ENCODE data around the gene EIF2AK2.
A peak's percentile ranks its signal among the peaks of the same experiment; 100 is the strongest.
"Not testable (repeated sequence)": the region's sequence is repeated elsewhere in the genome, so short reads cannot be mapped to it uniquely, and the experiment has no call there.

The EIF2AK2 gene

DNA sequence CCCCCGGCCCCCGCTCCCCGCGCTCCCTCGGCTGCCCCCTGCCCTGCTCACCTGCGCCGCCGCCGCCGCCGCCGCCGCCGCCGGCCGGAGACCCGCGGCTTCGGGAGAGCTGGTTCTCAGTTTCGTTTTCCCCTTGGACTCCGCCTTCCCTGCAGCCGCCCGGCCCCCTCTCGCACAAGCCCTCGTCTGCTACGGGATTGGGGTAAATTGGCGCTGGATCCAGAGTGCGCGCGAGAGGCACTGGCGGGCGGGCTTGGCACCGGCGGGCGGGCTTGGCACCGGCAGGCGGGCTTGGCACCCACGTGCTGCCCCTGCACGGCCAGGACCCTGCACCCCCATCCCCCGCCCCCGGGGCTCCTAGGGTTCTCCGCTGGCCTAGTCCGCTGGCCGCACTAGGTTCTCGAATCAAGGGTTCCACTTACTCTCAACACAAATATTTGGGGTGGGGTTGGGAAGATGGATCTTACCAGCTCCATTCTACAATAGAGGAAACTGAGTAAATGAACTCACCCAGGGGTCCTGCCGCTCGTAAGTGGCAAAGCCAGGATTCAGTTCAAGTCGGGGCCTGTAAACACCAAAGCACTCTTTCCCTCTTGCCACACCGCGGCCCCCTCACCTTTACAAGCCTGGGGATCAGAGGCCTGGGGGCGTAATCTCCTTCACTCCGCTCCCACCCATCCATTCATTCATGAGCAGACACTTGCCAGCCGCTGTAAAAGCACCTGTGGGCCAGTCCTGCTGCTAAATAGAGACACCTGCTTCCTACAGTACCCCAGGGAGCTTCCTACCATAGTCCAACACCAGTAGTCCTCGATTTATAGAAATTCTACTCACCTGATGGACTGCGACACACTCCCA, at the start of gene EIF2AK2:
TSS of gene EIF2AK2 (minus strand) at position 124 of the 858 bp plus-strand sequence. CDS start 9,174 bp downstream, outside the sequence.
- DNase-seq (ENCODE audit: low read depth, low spot score) = peak; percentile 51

DNA sequence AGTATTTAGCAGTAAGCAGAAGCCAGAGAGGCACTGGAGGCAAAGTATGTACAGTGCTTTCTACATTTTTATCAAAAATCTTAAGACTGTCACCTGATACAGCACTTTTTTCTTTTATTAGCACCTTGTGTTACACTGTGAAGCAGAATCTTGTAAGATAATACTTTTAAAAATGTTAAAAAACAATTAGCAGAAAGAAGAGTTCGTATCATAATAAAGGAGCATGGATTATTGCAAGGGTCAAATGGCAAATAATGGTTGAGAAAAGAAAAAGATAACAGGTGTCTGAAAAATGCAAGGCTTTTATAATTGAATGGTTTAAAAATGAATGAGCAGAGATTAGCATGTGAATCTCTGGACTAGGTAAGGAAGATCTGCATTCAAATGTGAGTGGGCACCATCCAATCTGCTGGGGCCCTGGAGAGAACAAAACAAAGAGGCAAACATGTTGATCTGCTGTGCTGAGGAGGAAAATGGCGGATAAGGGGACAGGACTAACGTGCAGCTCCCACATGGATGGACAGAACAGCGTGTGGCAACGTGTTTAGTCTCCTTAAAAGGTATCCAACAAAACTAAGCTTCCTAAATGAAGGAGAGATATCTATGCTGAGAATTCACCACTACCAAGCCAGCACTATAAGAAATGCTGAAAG, 49.0 kb upstream of the EIF2AK2 start:
- DNase-seq (ENCODE audit: low read depth, low spot score) = no peak

DNA sequence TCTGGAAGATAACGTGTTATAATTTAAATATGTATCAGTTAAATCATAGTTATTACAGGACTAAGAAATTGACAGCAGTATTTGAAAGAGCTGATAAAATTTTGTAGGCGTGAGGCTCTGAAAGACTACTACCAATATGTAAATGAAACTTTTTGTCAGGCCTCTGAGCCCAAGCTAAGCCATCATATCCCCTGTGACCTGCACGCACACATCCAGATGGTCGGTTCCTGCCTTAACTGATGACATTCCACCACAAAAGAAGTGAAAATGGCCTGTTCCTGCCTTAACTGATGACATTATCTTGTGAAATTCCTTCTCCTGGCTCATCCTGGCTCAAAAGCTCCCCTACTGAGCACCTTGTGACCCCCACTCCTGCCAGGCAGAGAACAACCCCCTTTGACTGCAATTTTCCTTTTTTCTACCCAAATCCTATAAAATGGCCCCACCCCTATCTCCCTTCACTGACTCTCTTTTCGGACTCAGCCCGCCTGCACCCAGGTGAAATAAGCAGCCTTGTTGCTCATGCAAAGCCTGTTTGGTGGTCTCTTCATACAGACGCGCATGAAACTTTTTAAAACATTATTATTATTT, 48.4 kb upstream of the EIF2AK2 start:
- not testable (repeated sequence) for DNase-seq (ENCODE audit: low read depth, low spot score)

DNA sequence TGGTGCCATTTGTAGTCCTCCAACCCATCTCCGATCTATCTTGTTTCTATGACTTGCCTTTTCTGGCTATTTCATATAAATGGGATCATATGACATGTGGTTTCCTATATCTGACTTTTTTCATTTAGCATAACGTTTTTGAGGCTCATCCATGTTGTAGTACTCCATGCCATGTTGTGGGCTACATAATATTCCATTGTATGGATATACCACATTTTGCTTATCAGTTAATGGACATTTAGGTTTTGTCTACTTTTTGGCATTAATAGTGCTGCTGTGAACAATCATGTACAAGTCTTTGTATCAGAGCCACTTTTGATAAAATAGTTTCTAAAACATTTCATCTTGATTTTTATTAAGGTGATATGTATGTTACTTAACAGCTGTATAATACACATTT, 46.9 kb upstream of the EIF2AK2 start:
- no peak for DNase-seq (ENCODE audit: low read depth, low spot score)

DNA sequence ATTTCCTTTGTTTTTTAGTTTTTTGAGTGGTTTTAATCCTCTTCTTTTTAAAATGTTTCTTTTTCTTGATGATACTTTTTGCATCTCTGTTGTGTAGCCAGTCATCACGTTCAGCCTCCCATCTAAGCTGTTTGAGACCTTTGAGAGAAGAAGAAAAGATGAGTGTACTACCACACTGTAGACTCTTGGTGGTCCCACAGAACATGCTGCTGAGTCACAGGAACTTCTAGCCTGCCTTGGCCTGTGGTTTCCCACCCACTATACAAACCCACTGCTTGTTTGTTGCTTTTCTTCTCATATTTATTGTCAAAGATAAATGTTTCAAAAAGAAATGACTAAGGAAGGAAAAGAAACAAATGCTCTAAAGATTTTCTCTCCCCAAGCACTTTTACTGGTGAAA, 45.0 kb upstream of the EIF2AK2 start:
- DNase-seq (ENCODE audit: low read depth, low spot score) = no peak

DNA sequence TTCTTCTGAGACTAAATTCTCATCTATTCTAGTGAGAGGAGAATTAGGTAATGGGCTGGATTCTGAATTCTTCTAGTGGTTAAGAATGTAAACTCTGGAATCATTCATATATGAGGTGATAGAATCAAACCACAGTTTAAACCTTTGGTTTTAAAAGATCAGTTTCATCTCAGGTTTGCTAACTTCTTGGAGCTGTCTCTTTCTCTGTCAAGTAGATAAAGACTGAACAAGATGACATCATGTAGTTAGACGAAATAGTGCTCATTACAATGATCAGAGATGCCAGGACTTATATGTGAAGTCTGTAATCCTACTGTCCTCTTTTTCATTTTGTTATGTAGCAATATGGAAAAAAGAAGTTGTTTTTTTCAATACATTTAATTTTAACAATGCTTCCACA, 44.4 kb upstream of the EIF2AK2 start:
- no peak for DNase-seq (ENCODE audit: low read depth, low spot score)

DNA sequence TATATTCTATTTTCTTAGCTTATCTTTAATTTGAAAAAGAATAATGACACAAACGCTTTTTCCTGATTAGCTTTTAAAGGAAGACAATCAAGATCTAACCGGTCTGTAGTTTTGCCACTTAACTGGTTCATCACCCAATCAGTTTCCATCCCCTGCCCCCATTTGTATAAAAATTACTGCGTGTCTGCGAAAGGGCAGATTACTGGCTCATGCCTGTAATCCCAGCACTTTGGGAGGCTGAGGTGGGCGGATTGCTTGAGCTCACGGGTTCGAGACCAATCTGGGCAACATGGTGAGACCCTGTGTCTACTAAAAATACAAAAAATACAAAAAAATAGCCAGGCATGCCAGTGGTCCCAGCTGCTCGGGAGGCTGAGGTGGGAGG, 41.9 kb upstream of the EIF2AK2 start:
- DNase-seq (ENCODE audit: low read depth, low spot score) = no peak

DNA sequence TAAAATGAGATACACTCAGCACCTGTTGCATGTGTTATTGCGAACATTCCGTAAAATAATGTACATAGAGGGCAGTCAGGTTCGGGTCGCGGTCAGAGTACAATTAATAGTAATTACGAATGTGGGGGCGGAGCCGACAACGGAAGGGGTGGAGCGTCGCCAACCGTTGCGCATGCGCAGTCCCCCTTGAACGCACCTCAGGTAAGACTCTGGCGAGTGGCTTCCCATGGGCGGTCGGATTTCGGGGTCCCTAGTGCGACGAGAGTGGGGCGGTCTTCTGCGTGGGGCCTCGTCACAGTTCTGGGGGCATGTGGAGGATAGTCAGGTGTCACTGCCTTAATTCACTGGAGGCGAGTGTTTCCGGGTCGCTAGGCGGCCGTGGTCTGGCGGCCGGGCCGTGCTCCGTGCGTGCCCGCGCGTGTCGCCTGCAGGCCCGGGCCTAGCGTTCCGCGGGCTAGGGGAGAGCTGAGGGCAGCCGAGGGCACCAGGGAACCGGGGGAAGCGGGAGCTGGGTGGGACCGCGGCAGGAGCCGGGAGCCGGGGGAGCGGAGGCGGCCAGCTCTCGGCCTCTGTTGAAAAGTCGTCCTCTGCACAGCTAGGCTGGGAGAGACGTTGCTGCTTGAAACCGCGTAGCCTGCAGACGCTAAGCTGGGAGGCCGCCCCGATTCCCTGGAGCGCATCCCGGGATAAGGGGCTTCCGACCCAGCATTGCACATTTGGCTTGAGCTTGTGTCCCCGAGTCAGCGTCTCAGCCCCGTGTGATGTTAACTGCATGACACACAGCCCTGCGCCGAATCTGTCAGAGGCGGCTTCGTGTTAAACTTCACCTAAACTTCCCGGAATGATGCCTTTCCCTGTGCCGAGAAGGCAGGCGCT, 39.8 kb upstream of the EIF2AK2 start, which contains the start of gene CEBPZOS:
TSS of gene CEBPZOS (plus strand) at position 177 of the 876 bp plus-strand sequence. CDS start 3,209 bp downstream, outside the sequence.
- no peak for DNase-seq (ENCODE audit: low read depth, low spot score)

DNA sequence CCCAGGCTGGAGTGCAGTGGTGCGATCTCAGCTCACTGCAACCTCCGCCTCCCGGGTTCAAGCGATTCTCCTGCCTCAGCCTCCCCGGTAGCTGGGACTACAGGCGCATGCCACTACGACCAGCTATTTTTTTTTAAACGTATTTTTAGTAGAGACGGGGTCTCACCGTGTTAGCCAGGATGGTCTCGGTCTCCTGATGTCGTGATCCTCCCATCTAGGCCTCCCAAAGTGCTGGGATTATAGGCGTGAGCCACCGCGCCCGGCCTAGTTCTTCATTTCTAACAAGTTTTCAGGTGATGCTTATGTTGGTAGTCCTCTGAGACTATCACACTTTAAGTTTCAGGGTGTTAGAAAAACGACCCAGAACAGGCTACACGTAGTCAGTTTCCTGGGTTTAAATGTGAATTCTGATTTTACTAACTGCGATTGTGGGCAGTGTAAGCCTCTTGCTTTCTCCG, 39.1 kb upstream of the EIF2AK2 start:
- DNase-seq (ENCODE audit: low read depth, low spot score) = not testable (repeated sequence)

DNA sequence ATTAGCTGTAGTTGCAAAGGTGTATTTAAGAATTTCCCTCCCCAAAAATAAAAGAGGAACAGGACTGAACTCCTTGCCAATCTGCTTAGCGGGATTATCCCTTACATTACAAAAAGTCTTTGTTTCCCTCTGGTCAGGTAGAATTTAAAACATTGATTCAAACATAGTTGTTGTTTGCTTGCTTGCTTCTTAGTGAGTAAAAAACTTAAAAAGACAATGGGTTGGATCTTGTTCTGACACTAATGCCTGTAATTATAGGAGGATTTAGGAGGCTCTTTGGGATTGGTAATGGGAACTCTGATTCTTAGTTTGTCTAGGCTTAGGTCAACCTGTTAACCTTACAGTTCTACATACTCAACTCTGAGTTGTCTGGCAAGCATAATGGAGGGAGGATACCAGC, 35.8 kb upstream of the EIF2AK2 start:
- DNase-seq (ENCODE audit: low read depth, low spot score) = no peak

DNA sequence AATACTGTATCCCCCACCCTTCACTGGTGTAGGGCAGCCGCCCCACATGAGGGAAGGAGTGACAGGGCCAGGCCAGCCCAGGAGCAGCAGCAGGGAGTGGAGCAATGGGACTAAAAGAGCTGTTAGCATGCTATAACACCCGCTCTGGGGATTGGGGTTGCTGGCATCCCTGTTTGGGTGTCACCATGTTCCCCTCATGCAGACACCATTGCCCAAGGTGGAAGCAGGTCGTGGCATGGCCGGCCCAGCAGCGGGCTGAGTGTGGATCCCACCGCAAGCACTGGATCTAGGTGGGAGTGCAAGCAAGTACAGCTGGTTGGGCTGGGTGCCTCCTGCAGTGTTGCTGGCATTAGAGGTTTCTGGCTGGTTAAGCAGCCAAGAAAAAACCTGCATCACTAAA, 35.0 kb upstream of the EIF2AK2 start:
- DNase-seq (ENCODE audit: low read depth, low spot score) = no peak

DNA sequence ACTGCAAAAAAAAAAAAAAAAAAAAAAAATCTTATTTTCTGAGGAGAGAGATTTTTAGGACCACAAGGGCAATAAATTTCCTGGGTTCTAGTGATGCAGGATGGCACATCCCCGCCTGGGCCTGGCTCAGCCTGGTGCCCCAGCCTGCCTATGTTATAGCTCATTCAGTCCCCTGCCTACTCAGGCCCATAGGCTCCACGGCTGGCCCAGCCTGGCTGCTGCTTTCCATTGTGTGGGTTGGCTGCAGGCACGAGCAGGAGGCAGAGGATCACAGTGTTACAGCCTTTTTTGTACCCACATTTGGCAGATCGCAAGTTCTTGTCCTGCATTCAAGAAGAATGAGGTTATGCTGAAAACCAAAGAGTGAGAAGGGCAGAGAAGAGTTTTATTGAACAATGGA, 34.5 kb upstream of the EIF2AK2 start:
- DNase-seq (ENCODE audit: low read depth, low spot score) = no peak

DNA sequence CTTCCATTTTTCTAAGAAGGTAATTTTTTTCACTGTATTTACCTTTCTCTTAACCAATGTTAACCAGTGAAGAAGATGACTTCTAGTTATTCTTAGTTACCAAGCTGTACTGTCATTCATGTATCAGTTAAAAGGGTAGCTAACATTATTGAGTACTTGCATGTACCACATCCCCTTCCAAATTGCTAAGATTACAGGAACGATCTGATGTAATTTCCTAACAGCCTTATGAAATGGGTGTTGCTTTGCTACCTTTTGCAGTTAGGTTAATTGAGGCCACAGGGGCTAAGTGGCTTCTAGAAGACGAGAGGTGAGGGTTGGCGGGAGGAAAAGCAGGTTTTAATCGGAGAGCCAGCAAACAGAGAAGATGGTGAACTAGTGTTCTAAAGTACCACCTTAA, 33.5 kb upstream of the EIF2AK2 start:
- DNase-seq (ENCODE audit: low read depth, low spot score) = no peak

DNA sequence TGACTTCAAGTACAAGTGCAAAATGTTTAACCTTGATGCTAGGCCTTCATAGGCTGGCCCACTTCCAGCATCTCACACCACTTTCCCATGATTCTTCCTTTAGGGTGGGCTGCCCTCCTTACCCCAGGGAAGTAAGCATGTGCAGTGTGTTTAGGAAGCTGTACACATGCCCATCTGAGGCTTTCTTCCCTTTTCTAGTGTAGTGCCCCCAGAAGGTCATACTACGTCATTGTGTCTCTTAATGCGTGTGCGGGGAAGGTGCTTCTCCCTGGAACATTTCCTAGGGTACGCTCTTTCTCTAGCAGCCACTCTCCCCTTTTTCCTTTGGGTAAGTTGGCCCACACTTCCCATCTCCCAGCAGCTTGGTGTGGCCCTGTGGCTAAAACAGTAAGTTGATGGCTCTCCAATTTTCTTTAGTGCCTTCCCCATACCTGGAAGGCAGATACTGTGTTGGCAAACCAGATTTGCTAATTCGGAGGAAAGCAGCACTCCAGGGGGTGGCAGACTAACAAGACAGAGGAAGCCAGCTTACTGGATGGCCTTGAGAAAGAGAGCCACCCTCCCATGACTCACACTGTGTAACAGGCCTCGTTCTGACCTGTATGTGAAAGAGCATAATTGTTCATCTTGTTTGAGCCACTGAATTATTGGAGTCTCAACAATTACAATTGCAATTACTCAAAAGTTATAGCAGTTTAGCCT, 32.8 kb upstream of the EIF2AK2 start:
- DNase-seq (ENCODE audit: low read depth, low spot score) = peak; percentile 66

DNA sequence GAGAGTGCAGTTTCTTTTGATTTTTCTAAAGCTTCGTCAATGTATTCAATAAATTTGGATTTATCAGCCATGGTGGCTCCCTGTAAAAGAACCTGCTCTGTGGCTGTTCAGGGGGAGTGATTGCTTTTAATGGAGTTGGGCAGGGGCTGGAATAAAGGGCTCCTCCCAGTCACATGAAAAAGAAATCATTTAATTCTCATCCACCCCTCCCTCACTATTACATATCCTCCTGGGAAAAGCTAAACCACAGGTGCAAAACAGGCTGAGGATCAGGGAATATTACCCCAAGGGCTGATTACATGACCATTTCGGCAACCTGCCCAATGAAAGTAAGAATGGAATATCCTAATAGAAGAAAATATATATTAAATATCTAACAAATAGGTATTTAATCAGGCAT, 31.8 kb upstream of the EIF2AK2 start, which contains the start of gene SULT6B1:
TSS of gene SULT6B1 (minus strand) at position 101 of the 400 bp plus-strand sequence. CDS start at position 71, 30 bp downstream.
- no peak for DNase-seq (ENCODE audit: low read depth, low spot score)

DNA sequence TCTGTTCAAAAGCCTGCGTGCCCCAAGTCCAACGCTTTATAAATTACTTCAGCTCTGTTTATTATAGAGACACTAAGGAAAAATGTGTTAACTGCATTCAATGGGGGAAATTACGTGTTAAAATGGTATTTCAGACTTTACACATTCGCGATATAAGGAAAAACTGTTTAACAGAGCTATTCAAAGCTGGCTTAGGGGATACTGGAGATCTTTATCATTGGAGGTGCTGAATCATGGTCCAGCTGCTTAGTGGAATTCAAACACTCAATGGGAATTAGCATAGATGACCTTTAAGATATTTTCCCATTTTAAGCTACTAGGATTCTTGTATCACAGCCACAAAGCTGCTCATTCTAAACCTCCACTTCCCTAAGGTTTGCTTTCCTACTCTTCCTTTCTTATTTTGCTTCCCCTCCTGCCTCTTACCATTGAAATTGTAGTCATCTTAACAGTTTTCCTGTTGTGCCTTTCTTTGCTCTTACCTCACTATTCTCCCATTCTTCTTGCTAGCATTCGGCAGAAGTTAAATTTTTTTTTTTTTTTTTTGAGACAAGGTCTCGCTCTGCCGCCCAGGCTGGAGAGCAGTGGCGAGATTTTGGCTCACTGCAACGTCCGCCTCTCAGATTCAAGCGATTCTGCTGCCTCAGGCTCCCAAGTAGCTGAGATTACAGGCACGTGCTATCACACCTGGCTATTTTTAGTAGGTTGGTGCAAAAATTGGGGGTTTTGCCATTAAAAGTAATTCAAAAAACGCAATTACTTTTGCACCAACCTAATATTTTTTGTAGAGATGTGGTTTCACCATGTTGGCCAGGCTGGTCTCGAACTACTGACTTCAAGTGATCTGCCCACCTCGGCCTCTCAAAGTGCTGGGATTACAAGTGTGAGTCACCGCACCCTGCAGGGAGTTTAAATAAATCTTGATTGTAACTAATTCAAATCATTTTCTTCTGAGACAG, 25.2 kb upstream of the EIF2AK2 start:
- no peak for DNase-seq (ENCODE audit: low read depth, low spot score)

DNA sequence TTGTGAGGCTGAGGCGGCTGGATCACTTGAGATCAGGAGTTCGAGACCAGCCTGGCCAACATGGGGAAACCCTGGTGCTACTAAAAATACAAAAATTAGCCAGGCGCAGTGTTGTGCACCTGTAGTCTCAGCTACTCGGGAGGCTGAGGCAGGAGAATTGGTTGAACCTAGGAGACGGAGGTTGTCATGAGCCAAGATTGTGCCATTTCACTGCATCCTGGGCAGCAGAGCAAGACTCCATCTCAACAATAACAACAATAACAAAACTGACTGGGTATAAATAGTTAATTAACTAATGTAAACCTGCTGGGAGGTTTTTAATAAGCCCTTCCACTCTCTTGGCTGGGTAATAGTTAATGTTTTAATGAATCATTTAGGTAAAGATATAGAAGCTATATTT, 23.9 kb upstream of the EIF2AK2 start:
- DNase-seq (ENCODE audit: low read depth, low spot score) = no peak

DNA sequence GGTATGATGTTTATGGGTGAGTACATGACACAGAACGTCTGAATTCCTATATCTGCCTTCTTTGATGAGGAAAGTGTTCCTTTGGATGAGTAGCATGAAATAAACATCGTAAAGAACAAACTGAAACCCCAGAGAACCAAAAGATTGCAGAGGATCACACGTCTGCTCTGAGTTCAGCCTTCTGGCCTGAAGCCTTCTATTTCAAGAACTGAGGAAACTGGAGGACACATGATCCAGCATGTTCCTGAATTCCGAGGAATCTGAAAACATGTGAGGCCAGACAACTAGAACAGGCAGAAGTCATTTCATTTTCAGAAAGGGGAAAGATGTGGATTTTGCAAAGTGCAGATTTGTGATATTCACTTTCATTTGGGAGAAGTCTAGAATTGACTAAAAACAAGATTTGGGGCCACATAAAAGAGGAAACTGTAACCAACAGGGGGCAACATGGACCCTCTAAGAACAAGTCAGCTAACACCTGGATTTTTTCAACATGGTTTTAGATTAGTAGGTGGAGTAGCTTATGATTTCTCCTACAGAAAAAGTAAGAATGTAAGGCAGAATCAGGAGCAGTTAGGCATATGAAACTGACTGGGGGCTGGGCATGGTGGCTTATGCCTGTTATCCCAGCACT, 23.3 kb upstream of the EIF2AK2 start:
- no peak for DNase-seq (ENCODE audit: low read depth, low spot score)

DNA sequence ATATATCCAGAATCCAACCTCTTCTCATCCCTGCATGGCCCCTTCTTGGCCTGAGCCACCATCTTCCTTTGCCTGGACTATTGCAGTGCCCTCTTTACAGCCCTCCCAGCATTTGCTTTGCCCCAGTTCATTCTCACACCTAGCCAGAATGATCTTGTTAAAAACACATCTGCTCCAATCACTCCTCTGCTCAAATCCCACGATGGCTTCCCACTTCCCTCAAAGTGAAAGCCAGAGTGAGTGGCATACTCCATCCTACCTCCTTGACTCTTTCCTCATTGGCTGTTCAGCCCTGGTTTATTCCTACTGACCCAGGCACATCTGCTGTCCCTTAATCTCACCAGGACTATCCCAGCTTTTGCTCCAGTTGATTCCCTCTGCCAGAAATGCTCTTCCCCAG, 17.0 kb upstream of the EIF2AK2 start:
- no peak for DNase-seq (ENCODE audit: low read depth, low spot score)

Measured in smooth muscle cell of the brain vasculature (primary cell).